Esophagus squamous epithelium (tissue), 5 donors: ENCODE results near the gene CLDN14. TPM values are rescaled to one million over a fixed set of nuclear protein-coding genes. Genes with fewer than 3 reads are reported as not detected.

Source experiments
- DNase-seq: peaks from one replicate; lab custom pipeline; 2025; lab: John Stamatoyannopoulos, UW
- H3K27ac ChIP-seq, 4 donors: fragments of 200-600 bp; sonication (generic); one replicate each; pipeline ENCODE4 v1.5.1; 2016 to 2019; ENCODE audit warnings: mild to moderate bottlenecking in 1 of 4
- H3K27me3 ChIP-seq, 4 donors: fragments of 200-600 bp; sonication (generic); 1 replicate in 3 of 4; 2 replicates in 1 of 4; pipeline versions ENCODE4 v1.5.1 to v1.6.0; 2017 to 2021; ENCODE audit warnings: antibody characterized with exemption in 1 of 4
- H3K36me3 ChIP-seq, 3 donors: fragments of 200-600 bp; sonication (generic); one replicate each; pipeline ENCODE4 v1.5.1; 2016 to 2019
- H3K4me1 ChIP-seq, 3 donors: fragments of 200-600 bp; sonication (generic); one replicate each; pipeline ENCODE4 v1.5.1; 2017 to 2019
- H3K4me3 ChIP-seq, 4 donors: fragments of 200-600 bp; sonication (generic); 1 replicate in 3 of 4; 2 replicates in 1 of 4; pipeline ENCODE4 v1.5.1; 2016 to 2019; ENCODE audit warnings: mild to moderate bottlenecking in 2 of 4, moderate library complexity in 1 of 4
- H3K9me3 ChIP-seq, 3 donors: fragments of 200-600 bp; sonication (generic); one replicate each; pipeline ENCODE4 v1.5.1; 2016 to 2019
- CTCF ChIP-seq, 6 experiments: fragments of 450-650 bp in 4 of 6; fragments of 200-600 bp in 2 of 6; sonication (generic) in 2 of 6; IDR thresholded peaks; one replicate each; pipeline ENCODE4 v1.5.1; 2016 to 2019; ENCODE audit warnings: antibody characterized with exemption in 6 of 6, mild to moderate bottlenecking in 4 of 6, moderate library complexity in 4 of 6
- POLR2A ChIP-seq, 4 donors: fragments of 450-650 bp; IDR thresholded peaks; one replicate each; pipeline ENCODE4 v1.6.1; 2017; ENCODE audit warnings: antibody characterized with exemption in 4 of 4, mild to moderate bottlenecking in 4 of 4, moderate library complexity in 3 of 4
- WGBS, 2 donors: methylation state at CpG; one replicate each; pipeline ENCODE4 v1.1.5; 2018; 5-methylcytosine and 5-hydroxymethylcytosine counted together
- intact Hi-C: fragments of 100-400 bp; cut with DNase I; formaldehyde crosslinking; loops from one replicate; pipeline ENCODE4 v1.15.0; 2022
- total RNA-seq, 4 donors: library from RNA; depleted of rRNA; stranded (reverse); fragments of >200 nt; gene quantifications; one replicate each; pipeline ENCODE4 v1.1.0, GENCODE V29; 2016
- donor health status: DM: yes; HTN: yes; CAD: no.

CLDN14 gene
- total RNA-seq, 4 donors from 2014 or later, result not detected

GRCh38 chr21:36454093-36454531 is 25.8 kb downstream of the CLDN14 start:
- 13 to 23% methylated on average over 2 to 4 of the region's 4 CpGs for WGBS, 2 donors
- intact Hi-C loops, result no loop called here
- TF ChIP-seq POLR2A (IDR thresholded peaks at IDR 0.05) (no peak), CTCF (IDR thresholded peaks at IDR 0.05) (no peak)

GRCh38 chr21:36452281-36452825 is 27.6 kb downstream of the CLDN14 start:
- H3K27me3 ChIP-seq, result no peaks in the 10 kb centered on the region
- no peak for TF ChIP-seq CTCF (IDR thresholded peaks at IDR 0.05)
- no peak for TF ChIP-seq POLR2A (IDR thresholded peaks at IDR 0.05)
- no peaks in the 10 kb centered on the region for H3K36me3 ChIP-seq
- intact Hi-C loops, result no loop called here
- no peak overlapping the region for H3K27ac ChIP-seq
- no peaks in the 10 kb centered on the region for H3K9me3 ChIP-seq
- WGBS, 2 donors, result 69 to 82% methylated on average over 5 to 6 of the region's 6 CpGs
- DNase-seq, result no peak
- H3K4me3 ChIP-seq, result no peak overlapping the region
- H3K4me1 ChIP-seq, result peaks cover 0 to 12% (median 0%) of the 10 kb centered on the region in 3 donors

More at GRCh38 chr21:36454093-36454531, 25.8 kb downstream of the CLDN14 start:
- no peak overlapping the region for H3K4me3 ChIP-seq
- no peak overlapping the region for H3K27ac ChIP-seq
- no peak for DNase-seq
- H3K27me3 ChIP-seq, result no peaks in the 10 kb centered on the region
- no peaks in the 10 kb centered on the region for H3K36me3 ChIP-seq
- H3K4me1 ChIP-seq, result peaks cover 0 to 12% (median 0%) of the 10 kb centered on the region in 3 donors
- no peaks in the 10 kb centered on the region for H3K9me3 ChIP-seq

- no peaks in the 10 kb centered on the region for H3K9me3 ChIP-seq
- H3K27ac ChIP-seq, result no peak overlapping the region
- no peak for DNase-seq
- 93 to 98% methylated on average over 8 of the region's 8 CpGs for WGBS, 2 donors
- intact Hi-C loops, result no loop called here
- H3K4me3 ChIP-seq, result no peak overlapping the region
- no peaks in the 10 kb centered on the region for H3K27me3 ChIP-seq
- no peaks in the 10 kb centered on the region for H3K36me3 ChIP-seq
- H3K4me1 ChIP-seq, result peaks cover 0 to 12% (median 0%) of the 10 kb centered on the region in 3 donors
- no peak for TF ChIP-seq POLR2A (IDR thresholded peaks at IDR 0.05)
- no peak for TF ChIP-seq CTCF (IDR thresholded peaks at IDR 0.05)
Observed at GRCh38 chr21:36451506-36451905, 28.4 kb downstream of the CLDN14 start.

- TF ChIP-seq CTCF (IDR thresholded peaks at IDR 0.05) (no peak), POLR2A (IDR thresholded peaks at IDR 0.05) (no peak)
- no peak overlapping the region for H3K27ac ChIP-seq
- no peak overlapping the region for H3K4me3 ChIP-seq
- no peaks in the 10 kb centered on the region for H3K36me3 ChIP-seq
- WGBS, 2 donors, result 70 to 73% methylated on average over 2 of the region's 2 CpGs
- H3K9me3 ChIP-seq, result no peaks in the 10 kb centered on the region
- intact Hi-C loops, result no loop called here
- H3K4me1 ChIP-seq, result peaks cover 0 to 12% (median 0%) of the 10 kb centered on the region in 3 donors
- no peak for DNase-seq
- no peaks in the 10 kb centered on the region for H3K27me3 ChIP-seq
Observed at GRCh38 chr21:36450511-36450910, 29.4 kb downstream of the CLDN14 start.

- no peak overlapping the region for H3K27ac ChIP-seq
- no peak for DNase-seq
- no peaks in the 10 kb centered on the region for H3K27me3 ChIP-seq
- intact Hi-C loops, result no loop called here
- no peak overlapping the region for H3K4me3 ChIP-seq
- 73 to 79% methylated on average over 5 to 6 of the region's 10 CpGs for WGBS, 2 donors
- no peaks in the 10 kb centered on the region for H3K36me3 ChIP-seq
- no peaks in the 10 kb centered on the region for H3K9me3 ChIP-seq
- no peak for TF ChIP-seq CTCF (IDR thresholded peaks at IDR 0.05)
- no peak for TF ChIP-seq POLR2A (IDR thresholded peaks at IDR 0.05)
- H3K4me1 ChIP-seq, result no peaks in the 10 kb centered on the region
Observed at GRCh38 chr21:36446301-36446700, 33.6 kb downstream of the CLDN14 start.
